ENCODE results near the gene CATSPERZ. TPM values are rescaled to one million over a fixed set of nuclear protein-coding genes. Genes with fewer than 3 reads are reported as not detected.

The CATSPERZ gene
- total and polyA plus RNA-seq, 2 of the 8 experiments (the other 6 are each of a cell fraction or from before 2014, with no cell fraction given): 0.77 TPM; not detected in 1

GRCh38 chr11:64269540-64270220 lies 30.5 kb upstream of the CATSPERZ start:
- H3K56ac ChIP-seq (replicated peaks; ENCODE audit: insufficient read length, low read depth, low read length): peak overlapping the region; percentile 78
- peak; percentile 95 to 98 for DNase-seq (ENCODE audit: low read depth in 1 of 2, low spot score in 2 of 2)
- peak overlapping the region; percentile 90 for H4K5ac ChIP-seq (ENCODE audit: insufficient read length, low read depth, low read length)
- peak overlapping the region; percentile 79 for H4K8ac ChIP-seq (ENCODE audit: extremely low read depth, insufficient read depth, low read length)
- H3K9me3 ChIP-seq (ENCODE audit: insufficient read depth in 2 of 2, low read depth in 1 of 2, low read length in 1 of 2): no peaks in the 10 kb centered on the region
- no peaks in the 10 kb centered on the region for H3K27me3 ChIP-seq (replicated peaks in 1 of 4; ENCODE audit: control insufficient read depth in 3 of 4, extremely low read depth in 1 of 4, insufficient read depth in 3 of 4, low read length in 3 of 4)
- H3K23ac ChIP-seq (ENCODE audit: insufficient read length): no peak overlapping the region
- H2BK15ac ChIP-seq (ENCODE audit: low read length): peak overlapping the region; percentile 99; the same call in 1 of the 2 replicates
- peaks cover 4% of the 10 kb centered on the region for H3K23me2 ChIP-seq (ENCODE audit: low read depth, low read length)
- peak overlapping the region; percentile 52; the same call in 1 of the 2 replicates for H3K18ac ChIP-seq (ENCODE audit: extremely low read depth, low read length)
- H3K36me3 ChIP-seq (ENCODE audit: control insufficient read depth in 2 of 4, insufficient read depth in 4 of 4, low read length in 3 of 4): peaks cover 9 to 20% (median 12%) of the 10 kb centered on the region in 4 experiments
- H2BK12ac ChIP-seq (ENCODE audit: low read depth, low read length): no peak overlapping the region
- peak overlapping the region; percentile 96 for H2BK5ac ChIP-seq (ENCODE audit: low read depth, low read length)
- no peaks in the 10 kb centered on the region; the same call in 1 of the 2 replicates for H3K79me1 ChIP-seq (ENCODE audit: low read depth, low read length)
- ChIA-PET POLR2A (ENCODE audit: partially characterized antibody) (interaction anchor here (0.5 to 11.9 kb wide), 28 partner anchors 13 to 1419 kb away, joined by 3 to 352 read pairs (median 6); partner anchors contain the start of genes BAD, ESRRA, FERMT3 and FKBP2), CTCF (ENCODE audit: partially characterized antibody) (interaction anchor here (0.9 to 13.7 kb wide), 13 partner anchors 12 to 85 kb away, joined by 3 to 168 read pairs (median 6); partner anchors contain the start of genes BAD, CATSPERZ, ESRRA and PLCB3)
- H3K4me3 ChIP-seq (ENCODE audit: extremely low read depth in 1 of 4, insufficient read depth in 2 of 4, low read depth in 3 of 4, low read length in 4 of 4): peak overlapping the region; percentile 70 to 84 (median 82)
- H2AFZ ChIP-seq (ENCODE audit: low read length): no peak overlapping the region
- peak overlapping the region; percentile 88 for H3K27ac ChIP-seq (ENCODE audit: low read depth, low read length)
- H4K20me1 ChIP-seq (replicated peaks in 1 of 2; ENCODE audit: control insufficient read depth in 1 of 2, insufficient read depth in 2 of 2, low read length in 2 of 2): peaks cover 0 to 2% of the 10 kb centered on the region in 2 experiments
- peak overlapping the region; percentile 80 to 86 for H3K4me2 ChIP-seq (ENCODE audit: insufficient read depth in 1 of 2, low read depth in 2 of 2, low read length in 2 of 2)
- H2AK5ac ChIP-seq (ENCODE audit: low read depth, low read length): no peak overlapping the region
- 0 out of 4 replicates have a peak, but pooled peaks cover 0 to 4% of the 10 kb centered on the region in 2 experiments for H3K79me2 ChIP-seq (ENCODE audit: control insufficient read depth in 1 of 2, insufficient read depth in 2 of 2, low read length in 2 of 2)
- H2BK20ac ChIP-seq (ENCODE audit: low read length): no peak overlapping the region
- FAIRE-seq: peak; percentile 71
- H4K91ac ChIP-seq (replicated peaks; ENCODE audit: insufficient read length, low read length): no peak overlapping the region
- no peak overlapping the region for H3K4ac ChIP-seq (replicated peaks; ENCODE audit: insufficient read length, low read depth, low read length)
- peaks cover 0 to 11% (median 5%) of the 10 kb centered on the region in 4 experiments; a peak in 5 of 7 replicates for H3K4me1 ChIP-seq (replicated peaks in 1 of 4; ENCODE audit: control insufficient read depth in 3 of 4, insufficient read depth in 4 of 4, low read length in 3 of 4)
- H3K14ac ChIP-seq (ENCODE audit: insufficient read length): no peak overlapping the region
- 0% methylated on average over 55 of the region's 58 CpGs; no CpG with 5 or more reads in 1 of the 2 experiments for WGBS, 2 experiments (ENCODE audit: extremely low coverage in 1 of 2, insufficient coverage in 1 of 2, insufficient read length in 1 of 2, insufficient replicate concordance in 2 of 2, low coverage in 1 of 2, low lambda C conversion rate in 2 of 2, missing lambda C conversion rate in 1 of 2)
- H2BK120ac ChIP-seq (replicated peaks; ENCODE audit: low read depth, low read length): no peak overlapping the region
- peak overlapping the region; percentile 28 to 88 (median 73); a peak in 6 of 7 replicates for H3K9ac ChIP-seq (replicated peaks in 1 of 4; ENCODE audit: extremely low read depth in 1 of 4, low read depth in 3 of 4, low read length in 3 of 4)
- TF ChIP-seq CREB1 (IDR thresholded peaks at IDR 0.05): peak; percentile 42; the same call in 1 of the 2 replicates
- TF ChIP-seq POU5F1 (IDR thresholded peaks at IDR 0.05; ENCODE audit: low read depth, low read length): no peak
- peak; percentile 81; the same call in 1 of the 2 replicates for TF ChIP-seq SP4 (IDR thresholded peaks at IDR 0.05; ENCODE audit: low read length)
- TF ChIP-seq NANOG (IDR thresholded peaks at IDR 0.05; ENCODE audit: insufficient read depth, low read depth, low read length, poor library complexity, severe bottlenecking): no peak
- peak; percentile 74 for TF ChIP-seq JUND (IDR thresholded peaks at IDR 0.05; ENCODE audit: low read length)
- peak; percentile 81; the same call in 1 of the 2 replicates for TF ChIP-seq ATF3 (IDR thresholded peaks at IDR 0.05; ENCODE audit: insufficient read depth, low read depth, low read length)
- peak; percentile 66; the same call in 1 of the 2 replicates for TF ChIP-seq BACH1 (IDR thresholded peaks at IDR 0.05; ENCODE audit: low read length)
- TF ChIP-seq EGR1 (IDR thresholded peaks at IDR 0.05; ENCODE audit: borderline replicate concordance, low read depth, low read length): peak; percentile 92
- peak; percentile 84 for TF ChIP-seq ATF2 (IDR thresholded peaks at IDR 0.05; ENCODE audit: low read length)
